Measurements from ENCODE around the gene AGO1.

Gene AGO1

DNA sequence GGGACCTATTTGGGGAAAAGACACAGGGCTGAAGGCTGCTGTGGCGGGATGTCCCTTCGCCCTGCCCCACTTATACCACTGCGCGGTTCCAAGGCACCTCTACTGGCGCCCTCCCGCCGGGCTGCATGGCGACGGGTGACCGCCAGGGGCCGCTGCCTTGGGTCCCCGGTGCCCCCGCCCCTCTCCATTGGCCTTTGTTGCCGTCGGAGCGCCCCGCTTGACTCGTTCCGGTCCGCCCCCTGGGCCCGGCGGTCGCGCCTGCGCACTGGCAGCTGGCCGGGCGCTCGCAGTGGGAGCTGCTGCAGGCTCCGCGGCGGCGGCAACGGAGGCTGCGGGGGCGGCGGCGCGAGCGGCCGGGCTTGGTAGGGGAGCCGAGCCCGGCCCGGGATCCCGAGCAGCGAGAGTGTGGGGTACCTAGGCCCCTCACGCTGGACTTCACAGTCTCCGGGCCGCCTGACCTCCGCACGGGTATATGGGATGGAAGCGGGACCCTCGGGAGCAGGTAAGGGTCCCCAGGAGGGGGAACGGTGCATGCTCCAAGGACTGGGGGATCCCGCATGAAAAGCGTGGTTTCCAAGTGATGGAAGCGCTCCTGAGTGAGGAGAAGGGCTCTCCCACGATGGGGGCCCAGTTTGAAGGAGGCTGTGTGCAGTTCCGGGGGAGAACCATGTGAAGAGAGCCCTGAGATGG is at the start of gene AGO1:
TSS of gene AGO1 (plus strand) at position 265 of the 690 bp plus-strand sequence. CDS start at position 478, 213 bp downstream.
- peak; percentile 79 to 82 for DNase-seq (ENCODE audit: low read depth in 2 of 2)

DNA sequence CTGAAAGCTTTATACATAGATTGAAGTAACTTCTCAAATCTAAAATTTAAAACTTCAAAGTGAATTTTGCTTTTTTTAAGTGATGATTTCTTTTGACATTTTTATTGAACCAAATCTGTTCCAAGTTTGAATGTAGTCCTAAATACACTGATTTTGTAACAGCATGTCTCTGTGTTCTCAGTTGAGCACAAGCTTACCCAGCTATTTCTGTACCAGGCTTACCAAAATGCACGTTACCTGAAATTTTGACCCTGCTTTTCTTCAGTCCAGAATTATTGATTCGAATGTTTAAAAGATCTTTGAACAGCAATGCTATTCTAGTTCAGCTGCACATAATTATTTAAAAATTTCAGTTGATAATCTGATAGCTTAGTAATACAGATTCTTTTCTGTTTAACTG is 49.6 kb upstream of the AGO1 start:
- DNase-seq (ENCODE audit: low read depth in 2 of 2) = no peak

DNA sequence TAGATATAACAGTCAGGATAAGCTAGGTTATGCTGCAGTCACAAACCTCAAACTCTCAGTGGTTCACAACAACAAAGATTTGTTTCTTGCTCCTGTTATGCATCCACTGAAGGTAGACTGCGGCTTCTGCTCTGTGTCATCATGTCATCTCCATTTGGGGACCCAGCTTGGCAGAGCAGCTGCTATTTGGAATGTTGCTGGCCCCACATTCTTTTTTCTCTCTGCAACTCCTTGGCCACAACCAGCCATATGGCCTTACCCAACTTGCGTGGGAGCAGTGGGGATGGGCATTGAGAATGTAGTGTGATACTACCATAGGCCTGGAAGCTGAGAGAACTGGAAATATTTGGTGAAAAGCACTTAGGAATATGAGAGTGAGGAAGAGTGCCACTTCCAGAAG is 48.8 kb upstream of the AGO1 start:
- no peak for DNase-seq (ENCODE audit: low read depth in 2 of 2)

DNA sequence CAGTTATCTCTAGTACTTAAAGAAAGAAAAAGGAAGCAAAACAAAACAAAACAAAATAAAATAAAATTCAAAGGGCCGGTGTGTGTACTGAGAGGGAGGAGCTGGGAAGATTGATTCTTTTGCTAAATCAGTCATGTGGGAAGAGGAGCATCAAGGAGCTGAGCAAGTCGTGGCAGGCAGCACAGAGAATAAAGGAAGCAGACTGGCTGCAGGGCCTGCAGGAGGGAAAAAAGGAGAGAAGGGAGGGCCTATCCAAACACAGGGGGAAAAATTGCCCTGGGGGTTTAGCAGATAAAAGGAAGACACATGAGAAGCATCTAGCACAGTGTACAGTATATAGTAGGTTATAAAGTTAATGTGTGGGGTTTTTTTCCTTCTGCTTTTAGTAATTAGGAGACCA is 47.6 kb upstream of the AGO1 start:
- no peak for DNase-seq (ENCODE audit: low read depth in 2 of 2)

DNA sequence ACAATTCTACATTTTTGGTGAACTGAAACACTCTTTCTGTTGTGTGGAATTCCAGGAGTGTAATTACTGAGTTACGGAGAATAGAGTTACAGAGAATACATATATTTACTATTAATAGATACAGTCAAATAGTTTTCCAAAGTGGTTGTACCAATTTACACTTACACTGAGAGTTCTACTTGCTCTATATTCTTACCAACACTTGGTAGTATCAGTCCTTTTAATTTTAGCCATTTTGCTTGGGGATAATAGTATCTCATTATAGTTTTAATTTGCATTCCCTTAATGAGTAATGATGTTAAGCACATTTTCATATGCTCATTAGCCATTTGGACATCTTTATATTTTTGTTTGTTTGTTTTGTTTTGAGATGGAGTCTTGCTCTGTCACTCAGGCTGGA is 46.3 kb upstream of the AGO1 start:
- no peak for DNase-seq (ENCODE audit: low read depth in 2 of 2)

DNA sequence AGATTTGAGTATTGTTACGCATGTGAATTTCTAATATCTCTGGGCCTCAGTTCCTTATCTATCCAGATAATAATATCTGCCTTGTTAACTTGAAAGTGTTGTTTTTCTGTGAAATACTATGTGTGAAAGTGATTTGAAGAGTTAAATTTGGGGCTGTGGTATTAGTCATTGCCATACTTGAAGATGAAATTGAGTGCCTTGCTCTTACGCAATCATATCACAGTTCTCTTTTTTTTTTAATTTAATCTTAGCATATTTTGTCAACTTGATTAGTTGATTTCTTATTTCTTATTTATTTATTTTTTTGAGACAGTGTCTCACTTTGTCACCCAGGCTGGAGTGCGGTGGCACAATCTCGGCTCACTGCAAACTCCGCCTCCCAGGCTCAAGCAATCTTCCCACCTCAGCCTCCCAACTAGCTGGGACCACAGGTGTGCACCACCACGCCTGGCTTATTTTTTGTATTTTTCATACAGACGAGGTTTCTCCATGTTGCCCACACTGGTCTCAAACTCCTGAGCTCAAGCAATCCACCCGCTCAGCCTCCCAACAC is 44.2 kb upstream of the AGO1 start:
- no peak for DNase-seq (ENCODE audit: low read depth in 2 of 2)

DNA sequence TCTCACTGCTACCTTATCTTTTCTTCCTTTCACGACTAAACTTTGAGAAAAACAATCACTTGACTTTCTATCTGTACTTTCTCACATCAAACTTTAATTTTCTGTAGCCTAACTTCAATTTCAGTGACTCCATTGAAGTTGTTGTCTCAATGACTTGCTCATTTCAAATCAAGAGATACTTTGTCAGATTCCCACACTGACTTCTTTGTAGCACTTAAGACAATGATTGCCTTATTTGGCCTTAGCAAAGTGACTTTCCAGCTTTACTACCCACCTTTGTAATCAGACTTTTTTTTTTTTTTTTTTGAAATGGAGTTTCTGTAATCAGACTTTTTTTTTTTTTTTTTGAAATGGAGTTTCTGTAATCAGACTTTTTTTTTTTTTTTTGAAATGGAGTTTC is 38.2 kb upstream of the AGO1 start:
- no peak for DNase-seq (ENCODE audit: low read depth in 2 of 2)

DNA sequence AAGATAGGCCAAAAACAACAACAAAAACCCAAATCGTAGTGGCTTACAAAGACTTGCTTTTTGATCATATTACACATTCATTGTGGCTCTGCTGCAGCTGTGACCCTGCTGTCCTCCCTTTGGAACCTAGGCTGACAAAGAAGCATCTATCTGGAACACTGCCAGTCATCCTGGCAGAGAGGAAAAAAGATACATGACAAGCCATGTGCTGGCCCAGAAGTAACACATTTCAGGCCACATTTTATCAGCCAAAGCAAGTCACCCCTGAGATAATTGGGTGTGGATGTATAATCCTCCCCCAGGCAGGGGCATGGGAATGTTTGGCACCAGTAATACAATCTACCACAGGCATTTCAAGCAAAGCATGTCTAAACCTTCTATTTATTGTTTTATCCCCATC is 37.2 kb upstream of the AGO1 start:
- no peak for DNase-seq (ENCODE audit: low read depth in 2 of 2)

DNA sequence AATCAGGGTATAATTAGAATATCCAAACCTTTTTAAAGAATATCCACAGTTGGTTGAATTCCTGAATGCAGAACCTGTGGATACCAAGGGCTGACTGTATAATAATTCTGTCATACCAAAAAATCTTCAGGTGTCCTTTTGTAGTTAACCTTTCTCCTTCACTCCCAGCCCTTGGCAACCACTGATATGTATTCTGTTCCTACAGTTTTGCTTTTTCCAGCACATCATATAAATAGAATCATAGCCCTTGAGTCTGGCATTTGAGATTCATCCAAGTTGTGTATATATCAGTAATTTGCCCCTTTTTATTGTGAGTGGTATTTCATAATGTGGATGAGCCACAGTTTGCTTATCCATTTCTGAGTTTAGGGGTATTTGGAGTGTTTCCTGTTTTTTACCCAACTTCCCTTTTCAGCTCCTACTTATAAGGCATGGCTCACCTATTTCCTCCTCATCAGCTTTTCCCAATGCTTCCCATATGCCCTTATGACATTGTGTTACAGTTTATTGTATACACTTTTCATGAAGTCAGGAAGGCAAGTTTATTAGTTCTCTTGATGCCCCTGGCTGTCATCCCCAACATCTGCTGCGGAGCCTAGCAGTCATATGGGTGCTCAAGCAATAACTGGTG is 35.0 kb upstream of the AGO1 start:
- DNase-seq (ENCODE audit: low read depth in 2 of 2) = no peak

DNA sequence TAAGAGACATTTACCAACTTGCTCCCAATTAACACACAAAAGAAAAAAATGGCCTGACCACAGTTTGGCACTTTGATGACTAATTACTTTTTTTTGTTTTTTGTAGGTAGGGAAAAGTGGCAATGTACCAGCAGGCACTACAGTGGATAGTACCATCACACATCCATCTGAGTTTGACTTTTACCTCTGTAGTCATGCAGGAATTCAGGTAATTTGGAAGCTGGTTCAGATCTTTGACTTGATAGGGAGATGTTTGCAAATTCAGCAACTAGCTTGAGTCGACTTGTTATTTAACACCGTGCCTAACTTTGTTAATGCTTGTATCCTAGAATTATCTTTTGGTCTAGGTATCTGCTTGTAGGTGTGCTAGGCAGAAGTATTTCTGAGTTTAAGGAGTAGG is 33.0 kb upstream of the AGO1 start:
- DNase-seq (ENCODE audit: low read depth in 2 of 2) = no peak

DNA sequence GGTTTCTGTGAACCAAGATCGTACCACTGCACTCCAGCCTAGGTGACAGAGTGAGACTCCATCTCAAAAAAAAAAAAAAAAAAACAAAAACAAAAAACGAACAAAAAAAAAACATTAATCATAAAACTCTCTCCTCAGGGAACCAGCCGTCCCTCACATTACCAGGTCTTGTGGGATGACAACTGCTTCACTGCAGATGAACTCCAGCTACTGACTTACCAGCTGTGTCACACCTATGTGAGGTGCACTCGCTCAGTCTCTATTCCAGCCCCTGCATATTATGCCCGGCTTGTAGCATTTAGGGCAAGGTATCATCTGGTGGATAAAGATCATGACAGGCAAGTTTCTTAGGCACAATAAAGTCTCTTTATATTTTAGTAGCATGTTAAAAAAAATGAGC is 32.3 kb upstream of the AGO1 start:
- DNase-seq (ENCODE audit: low read depth in 2 of 2) = no peak

DNA sequence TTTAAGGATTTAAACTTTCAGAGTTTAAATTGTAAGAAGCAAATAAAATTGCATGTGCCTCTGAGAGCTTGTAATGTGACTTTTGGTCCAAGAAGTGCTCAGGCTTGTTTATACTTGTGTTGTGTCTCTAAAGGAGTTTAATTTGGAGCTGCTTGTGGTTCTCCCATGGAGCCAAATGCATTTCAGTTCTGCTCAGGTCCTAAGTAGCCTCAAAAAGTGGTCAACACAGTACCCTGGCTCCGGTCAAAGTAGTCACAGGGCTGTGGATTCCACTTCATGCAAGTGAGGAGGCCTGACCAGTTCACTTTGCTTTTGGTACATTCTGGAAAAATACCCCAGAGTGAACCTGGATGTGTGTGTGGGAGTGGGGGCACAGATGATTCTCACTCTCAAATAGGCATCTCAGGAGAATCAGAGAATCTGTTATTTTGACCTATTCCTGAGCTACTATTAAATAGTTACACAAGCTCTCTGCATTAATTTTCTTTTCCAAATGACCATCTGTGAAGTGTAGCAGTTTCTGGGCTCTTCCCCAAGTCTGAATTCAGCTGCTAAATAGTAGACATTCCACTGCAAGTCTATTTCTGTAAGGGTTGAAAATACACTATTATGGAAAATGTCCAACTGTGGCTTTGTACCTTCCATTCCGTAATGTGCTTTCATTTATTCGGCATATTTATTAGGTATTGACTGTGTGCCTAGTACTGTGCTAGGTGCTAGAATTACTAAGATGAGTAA is 31.7 kb upstream of the AGO1 start:
- peak; percentile 23 to 33 for DNase-seq (ENCODE audit: low read depth in 2 of 2)

DNA sequence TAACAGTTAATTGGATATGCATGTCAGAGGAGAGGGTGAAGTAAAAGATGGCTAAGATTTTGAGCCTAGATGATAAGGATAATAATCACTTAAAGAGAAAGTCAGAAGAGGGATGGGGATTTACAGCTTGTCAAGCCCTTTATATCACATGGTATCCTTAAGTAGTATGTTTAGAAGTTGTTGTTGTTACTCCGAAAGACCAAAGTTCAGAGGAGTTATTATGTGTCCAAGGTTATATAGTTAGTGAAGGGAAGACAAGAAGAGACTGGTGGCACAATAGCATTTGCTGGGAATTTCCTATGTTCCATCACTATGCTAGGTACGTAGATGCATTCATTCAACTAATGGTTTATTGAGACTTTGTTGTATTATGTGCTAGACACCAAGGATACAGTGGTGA is 30.8 kb upstream of the AGO1 start:
- DNase-seq (ENCODE audit: low read depth in 2 of 2) = no peak

DNA sequence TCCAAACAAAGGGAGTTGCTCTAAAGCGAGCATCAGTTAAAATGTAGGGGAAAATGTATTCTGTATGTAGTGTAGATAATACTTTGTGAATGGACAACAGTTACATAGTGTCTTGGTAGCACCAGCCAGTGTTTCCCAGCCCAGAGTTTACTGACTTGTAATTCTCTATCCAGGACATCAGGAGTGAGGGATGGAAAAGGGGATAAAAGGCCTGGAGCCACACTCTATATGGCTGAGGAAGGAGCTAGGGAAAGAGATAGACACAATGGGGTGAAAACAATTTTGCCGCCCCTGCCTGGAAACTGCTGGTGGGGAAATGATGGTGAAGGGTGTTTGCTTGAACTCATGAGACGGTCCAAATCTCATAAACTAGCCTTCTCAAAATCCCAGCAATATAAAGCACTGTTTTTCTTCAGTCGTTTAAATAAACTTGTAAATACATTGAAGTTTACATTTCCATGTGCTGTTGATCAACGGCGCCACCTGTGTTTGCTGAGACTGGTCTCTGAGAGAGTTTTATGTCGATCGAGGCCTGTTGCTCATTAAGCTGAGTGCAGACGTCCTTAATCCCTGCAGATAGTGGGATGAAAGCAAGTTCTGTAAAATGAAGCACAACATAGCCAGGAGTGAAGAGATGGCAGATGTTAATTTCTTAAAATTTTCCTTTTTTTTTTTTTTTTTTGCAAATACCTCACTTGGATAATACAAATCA is 27.9 kb upstream of the AGO1 start:
- no peak for DNase-seq (ENCODE audit: low read depth in 2 of 2)

DNA sequence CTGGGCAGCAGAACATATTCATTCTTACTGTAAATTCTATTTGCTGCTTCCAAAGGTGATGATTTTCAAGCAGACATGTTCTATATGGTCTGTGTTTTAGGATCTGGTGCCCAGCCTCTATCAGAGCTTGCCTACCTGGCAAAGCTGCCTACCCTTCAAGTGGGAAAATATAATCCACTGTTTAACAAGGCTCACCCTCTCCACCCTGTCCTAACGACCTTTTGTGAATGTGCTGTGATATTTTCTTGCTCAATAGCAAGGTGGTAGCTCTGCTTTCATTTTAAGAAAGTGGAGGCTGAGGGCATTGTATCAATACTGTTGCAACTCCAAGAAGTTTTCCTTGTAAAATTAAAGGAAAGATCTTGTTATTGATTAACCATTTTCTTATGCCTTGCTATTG is 26.0 kb upstream of the AGO1 start:
- DNase-seq (ENCODE audit: low read depth in 2 of 2) = no peak

DNA sequence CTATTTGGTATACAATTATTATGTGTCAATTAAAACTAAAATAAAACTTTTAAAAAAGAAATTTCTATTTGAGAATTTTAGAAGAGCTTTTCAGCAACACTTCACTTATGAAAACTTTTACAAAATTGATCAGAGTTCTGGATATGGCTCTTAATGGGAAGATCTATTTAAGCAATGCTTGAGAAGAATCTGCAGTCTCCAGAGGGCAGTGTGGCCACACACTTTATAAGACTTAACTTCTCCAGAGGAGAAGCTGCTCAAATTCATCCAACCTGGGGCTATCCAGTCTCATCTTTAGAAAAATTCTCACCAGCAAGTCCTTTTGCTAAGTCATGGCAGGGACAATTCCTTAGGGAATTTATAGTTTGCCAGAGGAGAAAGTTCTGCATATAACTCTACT is 25.2 kb upstream of the AGO1 start:
- DNase-seq (ENCODE audit: low read depth in 2 of 2) = no peak

DNA sequence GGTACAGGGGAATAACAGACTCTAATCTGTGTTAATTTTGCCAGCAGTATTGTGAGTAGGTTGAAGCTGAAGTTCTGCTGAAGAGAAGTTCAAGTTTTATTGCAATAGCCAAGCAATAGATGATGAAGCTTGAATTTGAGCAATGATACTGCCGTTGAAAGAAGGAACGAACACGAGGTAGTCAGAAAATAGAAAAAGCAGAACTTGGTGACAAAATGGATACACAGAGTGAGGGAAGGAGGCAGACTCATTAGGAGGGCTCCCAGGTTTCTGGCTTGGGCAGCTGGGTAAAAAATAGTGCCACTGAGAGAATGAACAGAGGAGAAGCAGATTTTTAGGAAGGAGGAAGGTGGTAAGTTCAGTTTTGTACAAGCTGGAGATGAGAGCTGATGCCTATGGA is 22.3 kb upstream of the AGO1 start:
- DNase-seq (ENCODE audit: low read depth in 2 of 2) = no peak

DNA sequence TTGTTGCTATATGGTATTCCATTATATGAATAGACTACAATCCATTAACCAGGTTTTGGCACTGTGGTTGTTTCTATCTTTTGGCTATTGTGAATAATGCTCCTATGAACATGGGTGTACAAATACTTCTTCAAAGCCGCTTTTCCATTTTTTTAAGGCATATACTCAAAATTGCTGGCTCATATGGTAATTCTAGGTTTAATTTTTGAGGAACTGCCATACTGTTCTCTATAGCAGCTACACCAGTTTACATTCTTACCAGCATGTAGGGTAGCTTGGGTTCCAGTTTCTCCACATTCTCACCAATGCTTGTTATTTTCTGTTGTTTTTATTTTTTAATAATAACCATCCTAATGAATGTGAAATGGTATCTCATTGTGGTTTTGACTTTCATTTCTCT is 19.9 kb upstream of the AGO1 start:
- DNase-seq (ENCODE audit: low read depth in 2 of 2) = no peak

DNA sequence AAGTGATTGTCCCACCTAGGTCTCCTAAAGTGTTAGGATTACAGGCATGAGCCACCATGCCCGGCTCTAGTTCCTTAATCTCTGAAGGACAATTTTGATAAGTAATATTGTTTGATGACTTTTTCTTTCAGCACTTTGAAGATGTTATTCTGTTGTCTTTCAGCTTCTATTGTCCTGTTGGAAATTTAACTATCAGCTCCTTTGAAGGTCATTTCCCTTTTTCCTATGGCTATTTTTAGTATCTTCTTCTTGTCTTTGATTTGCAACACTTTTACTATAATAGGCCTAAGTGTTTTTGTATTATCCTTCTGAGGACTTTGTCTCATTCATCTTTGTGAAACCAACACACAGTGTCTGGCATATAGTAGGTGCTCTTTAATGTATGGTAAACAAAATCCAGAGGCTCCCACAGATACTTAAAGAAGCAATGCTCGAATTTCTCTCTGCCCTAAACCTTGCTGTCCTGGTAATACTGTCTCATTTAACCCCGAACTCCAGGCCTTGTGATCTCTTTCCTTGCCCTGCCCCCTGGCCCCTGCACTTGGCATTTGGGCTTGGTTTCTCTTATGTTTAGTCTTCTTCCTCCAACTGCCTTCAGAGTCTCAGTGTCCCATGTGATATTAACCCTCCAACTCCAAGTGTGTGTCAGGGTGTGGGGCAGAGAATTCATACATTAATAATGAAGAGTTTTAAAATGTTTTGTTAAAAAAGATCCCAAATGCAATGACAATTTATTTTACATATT is 19.0 kb upstream of the AGO1 start:
- no peak for DNase-seq (ENCODE audit: low read depth in 2 of 2)

DNA sequence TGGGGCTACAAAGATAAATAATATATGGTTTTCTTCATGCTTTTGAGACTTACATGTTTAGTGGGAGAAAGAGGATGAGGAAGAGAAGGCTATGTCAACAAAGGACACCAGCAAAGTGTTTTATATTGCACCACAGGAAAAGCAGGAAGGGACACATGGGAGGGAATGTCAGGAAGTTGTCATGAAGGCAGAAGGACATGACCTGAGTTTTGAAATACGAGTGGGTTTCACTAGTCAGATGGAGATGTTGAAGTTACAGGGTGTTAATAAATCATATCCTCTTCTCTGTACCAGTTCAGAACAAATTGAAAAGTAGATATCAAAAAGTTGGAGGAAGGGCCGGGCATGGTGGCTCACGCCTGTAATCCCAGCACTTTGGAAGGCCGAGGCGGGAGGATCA is 18.2 kb upstream of the AGO1 start:
- DNase-seq (ENCODE audit: low read depth in 2 of 2) = no peak

DNA sequence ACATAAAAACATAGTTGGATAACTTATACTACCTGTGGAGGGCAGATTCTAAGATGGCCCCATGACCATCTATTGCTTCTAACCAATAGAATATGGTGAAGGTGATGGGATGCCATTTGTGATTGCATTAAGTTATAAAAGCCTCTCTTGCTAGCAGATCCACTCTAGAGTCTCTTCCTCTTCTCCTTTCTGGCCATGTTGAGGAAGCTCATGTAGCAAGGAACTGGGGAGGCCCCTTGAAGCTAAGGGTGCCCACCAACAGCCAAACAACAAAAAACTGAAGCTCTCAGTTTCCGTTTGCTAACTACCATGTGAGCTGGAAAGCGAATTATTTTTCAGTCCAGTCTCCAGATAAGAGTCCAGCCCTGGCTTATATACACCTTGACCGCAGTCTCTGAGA is 16.0 kb upstream of the AGO1 start:
- DNase-seq (ENCODE audit: low read depth in 2 of 2) = no peak
